Neural progenitor cell (in vitro differentiated cells): Measurements from ENCODE around the gene PDXP. TPM values are rescaled to one million over a fixed set of nuclear protein-coding genes. Genes with fewer than 3 reads are reported as not detected.
A peak's percentile ranks its signal among the peaks of the same experiment; 100 is the strongest.

Experiments
- DNase-seq: peaks from one replicate; pipeline ENCODE4 v3.0.0-alpha.2; 2016; ENCODE audit warnings: low spot score
- H2AFZ ChIP-seq: fragments of 200-600 bp; sonication (generic); replicated peaks from 2 replicates; pipeline ENCODE4 v1.6.1; 2016; ENCODE audit warnings: antibody characterized with exemption
- H3F3A ChIP-seq: fragments of 200-600 bp; sonication (generic); 2 replicates; pipeline ENCODE4 v1.6.1; 2016; ENCODE audit warnings: antibody characterized with exemption, low read depth
- H3K27ac ChIP-seq: fragments of 200-600 bp; sonication (generic); 2 replicates; pipeline ENCODE4 v1.5.1; 2016; ENCODE audit warnings: mild to moderate bottlenecking
- H3K27me3 ChIP-seq: fragments of 200-600 bp; sonication (generic); 2 replicates; pipeline ENCODE4 v1.6.1; 2016; ENCODE audit warnings: mild to moderate bottlenecking, moderate library complexity
- H3K36me3 ChIP-seq: fragments of 200-600 bp; sonication (generic); 2 replicates; pipeline ENCODE4 v1.5.1; 2016
- H3K4me1 ChIP-seq: fragments of 200-600 bp; sonication (generic); 2 replicates; pipeline ENCODE4 v1.6.1; 2016; ENCODE audit warnings: mixed run types
- H3K4me2 ChIP-seq: fragments of 200-600 bp; sonication (generic); 2 replicates; pipeline ENCODE4 v1.6.1; 2016
- H3K4me3 ChIP-seq: fragments of 200-600 bp; sonication (generic); 2 replicates; pipeline ENCODE4 v1.5.1; 2016
- H3K79me2 ChIP-seq: fragments of 200-600 bp; sonication (generic); 2 replicates; pipeline ENCODE4 v1.6.1; 2016; ENCODE audit warnings: low read depth
- H3K9ac ChIP-seq: fragments of 200-600 bp; sonication (generic); 2 replicates; pipeline ENCODE4 v1.6.1; 2016
- H3K9me3 ChIP-seq: fragments of 200-600 bp; sonication (generic); 2 replicates; pipeline ENCODE4 v1.5.1; 2016; ENCODE audit warnings: low read depth
- H4K20me1 ChIP-seq: fragments of 200-600 bp; sonication (generic); 2 replicates; pipeline ENCODE4 v1.6.1; 2016; ENCODE audit warnings: low read depth
- H3K27ac Mint-ChIP-seq: 3 replicates; pipeline ENCODE4 v1.8.0; 2021; ENCODE audit warnings: mixed read lengths
- H3K27me3 Mint-ChIP-seq: 2 replicates; pipeline ENCODE4 v1.8.0; 2022; ENCODE audit warnings: low read depth, mild to moderate bottlenecking, inconsistent platforms, moderate library complexity, mixed read lengths; ENCODE audit not compliant: insufficient read depth
- H3K36me3 Mint-ChIP-seq: 3 replicates; pipeline ENCODE4 v1.8.0; 2021; ENCODE audit warnings: mixed read lengths
- H3K4me1 Mint-ChIP-seq: 3 replicates; pipeline ENCODE4 v1.8.0; 2021; ENCODE audit warnings: mixed read lengths
- H3K4me3 Mint-ChIP-seq: 3 replicates; pipeline ENCODE4 v1.8.0; 2021; ENCODE audit warnings: mild to moderate bottlenecking, moderate library complexity, mixed read lengths
- H3K9me3 Mint-ChIP-seq: 3 replicates; pipeline ENCODE4 v1.8.0; 2020; ENCODE audit warnings: mixed read lengths
- CTCF ChIP-seq: fragments of 200-600 bp; sonication (generic); IDR thresholded peaks from 2 replicates; pipeline ENCODE4 v1.5.1; 2017; ENCODE audit warnings: antibody characterized with exemption, mild to moderate bottlenecking
- EZH2 ChIP-seq: fragments of 200-600 bp; sonication (generic); IDR thresholded peaks from 2 replicates; pipeline ENCODE4 v1.6.1; 2017; ENCODE audit warnings: antibody characterized with exemption, mild to moderate bottlenecking, moderate library complexity
- EZH2phosphoT487 ChIP-seq: fragments of 200-600 bp; sonication (generic); IDR thresholded peaks from 2 replicates; pipeline ENCODE4 v1.6.1; 2017; ENCODE audit warnings: antibody characterized with exemption
- total RNA-seq: library from RNA; depleted of rRNA; stranded (reverse); fragments of >200 nt; gene quantifications from 2 replicates; pipeline ENCODE4 v1.2.3, GENCODE V29; 2015; ENCODE audit warnings: low replicate concordance

The PDXP gene
- total RNA-seq, 1 donor from 2014 or later, result 25.1 TPM

- Histone ChIP-seq H3F3A (no peaks in the 10 kb centered on the region), H3K36me3 (no peaks in the 10 kb centered on the region), H3K9ac (no peak overlapping the region), H3K4me3 (no peak overlapping the region), H4K20me1 (no peaks in the 10 kb centered on the region), H3K79me2 (peaks cover 12% of the 10 kb centered on the region), H3K4me1 (no peaks in the 10 kb centered on the region), H3K27ac (no peak overlapping the region), H3K4me2 (no peak overlapping the region), H3K27me3 (no peaks in the 10 kb centered on the region), H2AFZ (no peak overlapping the region), H3K9me3 (no peaks in the 10 kb centered on the region)
- peaks cover 14% of the 10 kb centered on the region for H3K4me1 Mint-ChIP-seq
- H3K27ac Mint-ChIP-seq, result no peak overlapping the region
- TF ChIP-seq EZH2phosphoT487 (no peak), EZH2 (no peak), CTCF (no peak)
- no peaks in the 10 kb centered on the region for H3K27me3 Mint-ChIP-seq
- H3K36me3 Mint-ChIP-seq, result no peaks in the 10 kb centered on the region
- DNase-seq, result no peak
- peak overlapping the region; percentile 97 for H3K4me3 Mint-ChIP-seq
- H3K9me3 Mint-ChIP-seq, result no peaks in the 10 kb centered on the region
Measured at GRCh38 chr22:37684803-37685615, 26.5 kb downstream of the PDXP start.

- peaks cover 12% of the 10 kb centered on the region for H3K79me2 ChIP-seq
- peak; percentile 91 for DNase-seq
- no peaks in the 10 kb centered on the region for H3F3A ChIP-seq
- peak within 1 kb of the TSS; percentile 97 for H3K4me2 ChIP-seq
- TF ChIP-seq EZH2 (no peak), CTCF (no peak), EZH2phosphoT487 (no peak)
- H3K9me3 ChIP-seq, result no peaks in the 10 kb centered on the region
- no peaks in the 10 kb centered on the region for H4K20me1 ChIP-seq
- H3K27me3 ChIP-seq, result no peaks in the 10 kb centered on the region
- H3K4me3 Mint-ChIP-seq, result peak within 1 kb of the TSS; percentile 97
- H3K27ac ChIP-seq, result no peak within 1 kb of the TSS
- H3K9me3 Mint-ChIP-seq, result no peaks in the 10 kb centered on the region
- H2AFZ ChIP-seq, result peak within 1 kb of the TSS; percentile 99
- H3K4me3 ChIP-seq, result peak within 1 kb of the TSS; percentile 82
- H3K36me3 ChIP-seq, result no peaks in the 10 kb centered on the region
- no peaks in the 10 kb centered on the region for H3K27me3 Mint-ChIP-seq
- H3K9ac ChIP-seq, result peak within 1 kb of the TSS; percentile 92
- no peaks in the 10 kb centered on the region for H3K4me1 ChIP-seq
- H3K36me3 Mint-ChIP-seq, result peaks cover 2% of the 10 kb centered on the region
- peak within 1 kb of the TSS; percentile 100 for H3K27ac Mint-ChIP-seq
- H3K4me1 Mint-ChIP-seq, result peaks cover 14% of the 10 kb centered on the region
Measured at GRCh38 chr22:37686002-37686982, 27.8 kb downstream of the PDXP start, which contains the start of gene NOL12. Gene NOL12 (plus strand): TSS chr22:37686343. CDS start chr22:37686393, 50 bp downstream.

- H3K4me3 ChIP-seq, result no peak overlapping the region
- Mint-ChIP-seq H3K27me3 (peaks cover 3% of the 10 kb centered on the region), H3K4me3 (no peak overlapping the region), H3K9me3 (no peaks in the 10 kb centered on the region), H3K36me3 (peaks cover 8% of the 10 kb centered on the region), H3K27ac (no peak overlapping the region), H3K4me1 (peaks cover 12% of the 10 kb centered on the region)
- peaks cover 2% of the 10 kb centered on the region for H3F3A ChIP-seq
- H3K27ac ChIP-seq, result no peak overlapping the region
- H3K9me3 ChIP-seq, result no peaks in the 10 kb centered on the region
- no peaks in the 10 kb centered on the region for H3K4me1 ChIP-seq
- H3K9ac ChIP-seq, result no peak overlapping the region
- no peak overlapping the region for H3K4me2 ChIP-seq
- TF ChIP-seq EZH2, result no peak
- no peak for TF ChIP-seq CTCF
- no peak for TF ChIP-seq EZH2phosphoT487
- H3K79me2 ChIP-seq, result peaks cover 12% of the 10 kb centered on the region
- no peak for DNase-seq
- H3K27me3 ChIP-seq, result no peaks in the 10 kb centered on the region
- H4K20me1 ChIP-seq, result no peaks in the 10 kb centered on the region
- no peaks in the 10 kb centered on the region for H3K36me3 ChIP-seq
- no peak overlapping the region for H2AFZ ChIP-seq
Measured at GRCh38 chr22:37690407-37690806, 31.9 kb downstream of the PDXP start.
